ENCODE measurements around the gene C1orf159. TPM values are rescaled to one million over a fixed set of nuclear protein-coding genes. Genes with fewer than 3 reads are reported as not detected.
"Not testable (repeated sequence)": the region's sequence is repeated elsewhere in the genome, so short reads cannot be mapped to it uniquely, and the experiment has no call there.

The C1orf159 gene
- total RNA-seq, 1 donor: 14.5 TPM

DNA sequence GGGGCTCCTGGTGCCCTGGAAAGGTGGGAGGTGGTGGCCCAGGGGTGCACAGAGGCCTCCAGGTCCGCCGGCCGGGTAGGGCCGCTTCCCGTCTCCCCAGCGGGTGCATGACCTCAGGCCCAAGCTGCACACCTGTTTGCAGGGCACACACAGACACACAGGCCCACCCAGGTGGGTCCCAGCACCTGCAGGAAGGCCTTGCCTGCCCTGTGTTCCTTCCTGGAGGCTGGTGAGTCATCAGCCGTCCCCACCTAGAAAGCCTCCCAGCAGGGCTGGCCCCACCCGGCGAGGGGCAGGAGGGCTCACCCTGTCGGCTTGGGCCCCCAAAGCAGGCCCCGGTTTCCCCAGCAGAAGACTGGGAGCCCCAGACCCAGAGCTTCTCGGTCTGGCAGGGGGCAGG is 34.2 kb upstream of the C1orf159 start:
- DNase-seq (ENCODE audit: low read depth in 2 of 3, low spot score in 2 of 3): no peak

DNA sequence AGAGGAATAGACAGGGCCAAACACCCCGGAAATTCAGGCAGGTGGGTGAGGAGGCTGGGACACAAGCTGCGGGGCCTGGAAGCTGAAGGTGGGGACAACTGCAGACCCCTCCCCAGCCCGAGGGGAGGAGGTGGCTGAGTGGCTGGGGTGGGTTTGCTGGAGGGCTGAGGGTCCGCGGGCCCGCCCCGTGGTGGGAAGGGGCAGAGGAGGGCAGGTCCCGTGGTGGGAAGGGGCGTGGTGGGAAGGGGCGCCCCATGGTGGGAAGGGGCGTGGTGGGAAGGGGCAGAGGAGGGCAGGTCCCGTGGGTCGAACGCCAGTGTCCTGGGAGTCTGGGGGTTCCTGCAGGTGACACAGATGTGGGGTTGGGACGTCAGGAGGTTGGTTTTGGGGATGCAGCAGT is 33.5 kb upstream of the C1orf159 start:
- DNase-seq (ENCODE audit: low read depth in 2 of 3, low spot score in 2 of 3): no peak

DNA sequence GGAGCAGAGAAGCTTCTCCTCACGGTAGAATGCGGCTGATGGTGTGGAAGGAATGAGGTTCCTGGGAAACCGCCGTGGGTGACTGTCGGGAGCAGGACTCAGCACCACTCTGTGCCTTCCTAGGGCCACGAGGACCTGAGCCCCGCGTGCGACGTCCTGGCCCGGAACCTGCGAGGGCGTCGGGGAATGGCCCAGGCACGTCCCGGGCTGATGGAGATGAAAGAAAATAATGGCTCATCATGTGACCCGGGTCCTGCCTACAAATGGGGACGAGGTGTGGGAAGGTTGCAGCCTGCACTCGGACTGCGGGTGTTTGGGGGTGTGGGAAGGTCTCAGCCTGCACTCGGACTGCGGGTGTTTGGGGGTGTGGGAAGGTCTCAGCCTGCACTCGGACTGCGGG is 32.7 kb upstream of the C1orf159 start:
- DNase-seq (ENCODE audit: low read depth in 2 of 3, low spot score in 2 of 3): no peak

DNA sequence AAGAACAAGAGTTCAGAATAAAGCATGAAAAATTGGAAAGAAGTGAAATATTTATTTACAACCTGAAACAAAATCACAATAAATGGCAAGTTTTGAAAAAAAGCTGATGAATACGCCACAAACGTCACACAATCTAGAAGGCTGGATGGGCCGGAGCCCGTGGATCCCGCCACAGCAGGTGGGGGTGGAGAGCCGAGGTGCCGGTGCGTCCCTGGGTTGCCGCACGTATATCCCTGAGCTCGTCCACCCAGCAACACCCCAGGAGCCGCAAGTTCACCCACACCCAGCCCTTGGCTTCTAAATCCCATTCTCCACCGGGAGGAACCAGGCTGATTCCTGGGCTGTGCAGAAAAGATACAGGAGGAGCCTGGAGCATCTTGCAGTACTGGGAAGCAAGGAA is 32.2 kb upstream of the C1orf159 start:
- no peak for DNase-seq (ENCODE audit: low read depth in 2 of 3, low spot score in 2 of 3)

DNA sequence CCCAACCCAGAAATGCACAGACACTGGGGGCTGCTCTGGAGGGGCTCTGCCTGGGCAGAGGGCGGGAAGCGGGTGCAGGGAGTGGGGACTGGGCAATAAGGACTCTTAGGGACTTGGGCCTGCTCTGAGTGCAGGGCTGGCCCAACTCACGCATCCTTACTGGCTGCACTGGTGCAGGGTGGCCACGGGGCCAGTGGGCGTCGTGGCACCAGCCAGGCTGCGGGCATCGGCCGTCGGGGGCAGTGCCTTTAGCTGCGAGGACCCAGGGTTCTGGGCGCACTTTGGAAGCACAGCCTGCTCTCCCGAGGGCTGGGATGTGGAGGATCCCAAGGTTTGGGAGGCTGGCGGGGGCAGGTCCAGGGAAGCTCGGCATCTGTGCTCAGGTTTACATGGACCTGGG is 30.7 kb upstream of the C1orf159 start:
- no peak for DNase-seq (ENCODE audit: low read depth in 2 of 3, low spot score in 2 of 3)

DNA sequence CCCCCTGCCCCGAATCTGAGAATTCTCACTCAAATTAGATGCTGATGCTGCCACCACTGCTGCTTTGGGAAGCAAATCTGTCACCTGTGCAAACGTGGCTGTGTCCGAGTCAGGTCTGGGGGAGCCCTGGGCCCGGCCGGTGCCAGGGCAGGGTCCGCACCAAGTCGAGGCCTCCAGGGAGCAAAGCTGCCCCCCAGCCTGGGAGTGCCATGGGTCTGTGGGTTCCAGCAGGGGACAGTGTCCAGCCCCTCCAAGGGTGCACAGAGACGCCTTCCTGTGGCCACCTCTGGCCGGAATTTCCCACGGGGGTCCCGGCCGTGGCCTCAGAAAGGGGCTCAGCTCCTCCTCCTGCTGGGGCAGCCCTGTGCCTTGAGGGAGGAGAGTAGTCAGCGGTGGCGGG is 30.1 kb upstream of the C1orf159 start:
- no peak for DNase-seq (ENCODE audit: low read depth in 2 of 3, low spot score in 2 of 3)

DNA sequence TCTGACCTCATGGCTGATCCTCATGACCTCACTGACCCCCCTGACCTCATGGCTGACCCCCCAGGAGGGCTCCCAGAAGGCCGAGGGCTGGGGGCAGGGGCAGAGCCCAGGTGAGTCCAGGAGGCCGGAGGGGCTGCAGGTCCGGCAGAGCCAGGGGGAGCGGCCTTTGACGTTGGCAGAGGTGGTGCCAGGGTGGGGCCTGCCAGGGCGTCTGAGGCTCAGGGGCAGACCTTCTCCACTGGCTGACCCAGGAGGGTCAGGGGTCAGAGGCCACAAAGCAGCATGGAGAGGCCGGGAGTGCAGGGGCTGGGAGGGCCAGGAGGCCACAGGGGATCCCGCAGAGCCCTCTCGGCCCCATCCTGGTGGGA is 29.6 kb upstream of the C1orf159 start:
- DNase-seq (ENCODE audit: low read depth in 2 of 3, low spot score in 2 of 3): no peak

DNA sequence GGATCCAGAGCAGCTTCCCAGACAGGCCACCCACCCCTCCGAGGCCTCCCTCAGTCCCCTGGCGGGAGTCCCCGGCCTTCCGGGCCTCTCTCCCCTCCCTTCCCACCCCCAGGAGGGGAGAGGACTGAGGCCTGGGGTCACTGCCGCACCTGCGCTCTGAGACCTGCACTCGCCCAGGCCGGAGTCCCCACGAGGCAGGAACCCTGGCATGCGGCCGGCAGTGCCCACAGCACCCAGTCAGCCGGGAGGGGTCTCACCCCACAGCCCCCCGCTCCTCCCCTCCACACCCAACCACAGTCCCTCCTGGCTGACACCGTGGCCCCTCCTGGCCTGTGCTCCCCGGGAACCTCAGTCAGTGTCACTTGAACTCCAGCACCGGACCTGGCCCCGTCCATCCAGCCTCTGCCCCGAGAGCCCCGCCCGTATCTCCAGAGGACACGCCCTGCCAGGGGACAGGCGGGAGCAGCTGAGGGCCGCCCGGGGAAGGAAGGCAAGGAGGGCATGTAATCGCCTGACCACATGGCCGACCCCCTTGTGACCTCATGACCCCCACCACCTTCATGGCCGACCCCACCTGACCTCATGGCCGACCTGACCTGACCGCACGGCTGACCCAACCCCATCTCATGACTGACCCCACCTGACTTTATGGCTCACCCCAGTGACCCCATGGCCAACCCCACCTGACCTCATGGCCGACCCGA is 29.1 kb upstream of the C1orf159 start:
- DNase-seq (ENCODE audit: low read depth in 2 of 3, low spot score in 2 of 3): no peak

DNA sequence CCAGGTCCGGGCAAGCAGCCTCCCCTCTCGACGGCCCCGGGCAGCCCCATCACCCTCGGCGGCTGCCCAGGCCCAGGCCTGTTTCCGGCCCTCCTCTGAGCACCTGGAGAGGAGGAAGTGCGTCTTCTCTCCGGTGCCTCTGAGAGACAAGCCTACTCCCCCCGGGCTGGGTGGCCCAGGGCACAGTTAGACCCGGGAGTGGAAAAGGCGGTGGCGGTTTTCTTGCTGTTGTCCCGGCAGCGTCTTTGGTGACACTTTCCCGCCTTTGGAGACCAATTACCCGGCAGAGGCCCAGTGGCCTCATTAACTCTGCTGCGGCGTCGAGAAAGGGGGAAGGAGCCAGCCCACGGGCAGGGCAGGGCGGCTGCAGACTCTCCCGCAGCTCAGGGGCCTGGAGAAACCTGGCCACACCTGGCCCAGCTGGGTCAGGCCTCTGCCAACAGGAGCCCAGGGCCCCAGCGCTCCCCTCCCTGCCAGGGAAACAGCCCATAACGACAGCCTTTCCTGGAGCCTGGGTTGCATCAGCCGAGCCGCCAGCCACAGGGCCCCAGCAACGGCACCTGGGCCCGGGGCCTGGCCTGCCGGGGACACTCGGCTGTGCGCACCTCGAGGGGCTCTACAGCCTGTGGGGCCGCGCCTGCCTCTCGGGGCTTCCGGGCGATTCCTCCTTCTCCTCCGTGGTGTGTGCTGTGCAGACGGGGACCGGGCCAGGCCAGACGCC is 28.4 kb upstream of the C1orf159 start:
- peak; percentile 46 to 95 (median 87) for DNase-seq (ENCODE audit: low read depth in 2 of 3, low spot score in 2 of 3)

DNA sequence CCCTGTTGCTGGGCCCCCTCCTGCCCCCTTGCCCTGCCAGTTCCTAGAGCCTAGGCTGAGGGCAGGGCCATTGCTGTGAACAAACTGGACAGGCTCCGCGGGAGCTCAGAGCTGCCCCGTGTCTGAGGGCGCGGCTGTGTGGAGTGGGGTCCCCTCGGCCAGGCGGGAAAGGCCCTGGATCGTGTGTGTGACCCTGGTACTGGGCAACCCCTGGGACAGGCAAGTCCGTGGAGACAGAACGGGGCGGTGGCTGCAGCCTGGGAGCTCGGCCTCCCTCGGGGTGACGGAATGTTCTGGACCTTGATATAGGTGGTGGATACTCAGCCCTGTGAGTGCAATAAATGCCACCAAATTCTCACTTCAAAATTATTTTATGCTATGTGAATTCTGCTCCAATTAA is 27.7 kb upstream of the C1orf159 start:
- no peak for DNase-seq (ENCODE audit: low read depth in 2 of 3, low spot score in 2 of 3)

DNA sequence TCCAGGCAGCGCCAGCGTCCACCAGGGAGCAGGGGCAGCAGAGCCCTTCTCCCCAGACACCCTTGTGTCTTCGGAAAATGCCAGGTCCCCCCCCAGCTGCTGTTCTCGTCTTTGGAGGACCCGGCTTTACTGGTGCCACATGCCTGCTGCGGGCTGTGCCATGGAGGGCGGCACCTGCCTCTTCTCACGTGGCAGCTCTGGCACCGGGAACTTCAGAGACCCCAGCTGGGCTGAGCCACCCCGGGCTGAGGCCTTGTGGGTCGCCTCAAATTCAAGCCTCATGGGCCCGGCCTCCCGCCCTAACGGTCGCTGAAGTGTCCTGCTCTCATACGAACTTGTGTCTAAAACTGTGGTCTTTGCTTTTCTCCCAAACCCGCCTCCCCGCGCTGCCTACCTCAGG is 27.0 kb upstream of the C1orf159 start:
- DNase-seq (ENCODE audit: low read depth in 2 of 3, low spot score in 2 of 3): no peak

DNA sequence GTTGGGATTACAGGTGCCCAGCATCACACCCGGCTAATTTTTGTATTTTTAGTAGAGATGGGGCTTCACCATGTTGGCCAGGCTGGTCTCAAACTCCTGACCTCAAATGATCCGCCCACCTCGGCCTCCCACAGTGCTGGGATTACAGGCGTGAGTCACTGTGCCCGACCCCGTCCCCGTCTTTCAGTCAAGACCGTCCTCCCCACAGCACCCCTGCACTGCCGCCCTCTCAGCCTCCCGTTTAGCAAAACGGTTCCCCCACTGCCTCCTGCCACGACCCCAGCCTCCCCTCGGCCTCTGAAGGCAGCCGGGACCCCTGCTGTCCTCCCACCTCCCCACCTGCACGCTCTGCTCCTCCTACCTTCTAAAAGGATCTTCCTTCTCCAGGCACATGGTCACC is 26.5 kb upstream of the C1orf159 start:
- not testable (repeated sequence) for DNase-seq (ENCODE audit: low read depth in 2 of 3, low spot score in 2 of 3)

DNA sequence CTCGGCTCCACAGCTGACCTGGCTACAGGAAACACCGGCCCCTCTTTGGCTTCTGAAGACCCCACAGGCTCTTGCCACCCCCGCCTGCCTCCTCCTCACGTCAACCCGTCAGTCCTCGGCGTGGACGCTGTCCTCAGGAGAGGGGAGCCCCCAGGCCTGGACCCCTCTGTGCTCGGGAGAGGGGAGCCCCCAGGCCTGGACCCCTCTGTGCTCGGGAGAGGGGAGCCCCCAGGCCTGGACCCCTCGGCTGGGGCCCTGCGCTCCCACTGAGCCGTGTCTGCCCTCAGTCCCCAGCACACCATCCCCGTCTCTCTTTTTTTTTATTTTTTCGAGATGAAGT is 26.0 kb upstream of the C1orf159 start:
- DNase-seq (ENCODE audit: low read depth in 2 of 3, low spot score in 2 of 3): no peak

DNA sequence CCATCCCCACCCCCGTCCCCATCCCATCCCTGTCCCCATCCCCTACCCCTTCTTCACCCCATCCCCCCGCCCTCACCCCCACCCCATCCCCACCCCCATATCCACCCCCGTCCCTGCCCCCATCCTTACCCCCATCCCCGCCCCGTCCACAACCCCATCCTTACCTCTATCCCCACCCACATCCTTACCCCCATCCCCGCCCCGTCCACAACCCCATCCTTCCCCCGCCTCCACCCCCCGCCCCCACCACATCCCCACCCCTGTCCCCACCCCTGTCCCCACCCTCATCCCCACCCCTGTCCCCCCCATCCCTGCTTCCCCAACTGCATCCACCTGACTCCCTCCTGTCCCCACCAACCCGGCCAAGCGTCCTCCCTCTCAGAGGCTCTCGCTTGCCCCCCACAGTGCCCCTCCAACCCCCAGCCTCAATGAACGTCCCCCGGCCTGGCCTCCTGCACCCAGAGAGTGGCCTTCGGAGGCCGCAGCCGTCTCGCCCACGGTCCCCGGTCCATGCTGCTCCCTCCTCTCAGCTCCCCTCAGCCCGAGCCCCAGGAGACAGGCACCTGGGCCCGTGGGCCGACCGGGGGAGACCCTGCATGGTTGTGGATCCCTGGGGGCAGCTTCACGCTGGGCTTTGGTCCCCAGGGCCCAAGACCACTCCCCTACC is 25.5 kb upstream of the C1orf159 start:
- DNase-seq (ENCODE audit: low read depth in 2 of 3, low spot score in 2 of 3): no peak

DNA sequence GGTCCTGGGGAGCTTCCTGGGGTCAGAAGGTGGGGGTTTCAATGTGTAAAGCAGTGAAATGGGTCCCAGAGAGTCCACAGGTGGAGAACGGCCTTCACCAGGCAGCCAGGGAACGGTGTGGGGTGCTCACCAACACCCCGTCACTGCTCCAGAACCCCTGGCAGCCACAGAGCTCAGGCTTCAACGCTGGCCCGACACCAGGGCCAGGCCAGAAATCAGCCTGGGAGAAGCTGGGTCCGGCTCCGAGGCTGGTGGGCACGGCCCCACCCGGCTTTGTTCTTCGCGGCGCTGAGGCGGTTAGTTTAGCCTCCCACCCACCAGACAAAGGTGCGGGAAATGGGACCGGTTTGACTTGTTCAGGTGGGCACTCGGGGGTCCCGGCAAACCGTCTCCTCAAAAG is 24.8 kb upstream of the C1orf159 start:
- DNase-seq (ENCODE audit: low read depth in 2 of 3, low spot score in 2 of 3): no peak

DNA sequence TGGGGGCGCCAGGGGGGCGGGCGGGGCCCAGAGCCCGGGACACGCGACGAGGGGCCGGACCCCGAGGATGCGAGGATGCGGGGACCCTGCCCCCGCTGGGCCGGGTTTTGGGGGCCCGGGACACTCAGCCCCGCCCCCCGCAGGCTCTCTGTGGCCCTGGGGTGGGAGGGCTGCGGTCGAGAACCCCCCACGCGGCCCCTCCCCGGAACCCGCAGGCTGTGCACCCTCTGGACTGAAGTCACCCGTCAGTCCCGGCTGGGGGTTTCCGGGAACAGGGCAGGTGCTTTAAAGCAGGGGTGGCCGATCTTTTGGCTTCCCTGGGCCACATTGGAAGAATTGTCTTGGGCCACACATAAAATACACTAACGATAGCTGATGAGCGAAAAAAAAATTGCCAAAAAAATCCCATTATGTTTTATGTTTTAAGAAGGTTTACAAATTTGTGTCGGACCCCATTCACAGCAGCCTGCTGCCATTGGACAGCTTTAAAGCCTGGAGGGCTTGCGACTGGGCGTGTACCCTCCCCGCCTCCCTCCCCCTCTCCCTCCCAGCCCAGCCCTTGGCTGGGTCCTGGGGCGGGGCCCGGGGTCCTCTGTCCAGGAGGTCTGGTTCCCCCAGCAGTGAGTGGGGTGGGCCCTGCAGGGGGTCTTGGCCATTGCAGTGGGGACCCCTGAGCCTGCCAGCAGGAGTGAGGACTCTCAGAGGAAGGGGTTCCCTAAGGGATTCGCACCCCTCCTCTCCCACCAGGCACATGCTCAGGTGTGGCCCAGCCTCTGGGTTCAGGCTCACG is 21.6 kb upstream of the C1orf159 start:
- peak in 2 of 3 donors; percentile 78 to 80 for DNase-seq (ENCODE audit: low read depth in 2 of 3, low spot score in 2 of 3)

DNA sequence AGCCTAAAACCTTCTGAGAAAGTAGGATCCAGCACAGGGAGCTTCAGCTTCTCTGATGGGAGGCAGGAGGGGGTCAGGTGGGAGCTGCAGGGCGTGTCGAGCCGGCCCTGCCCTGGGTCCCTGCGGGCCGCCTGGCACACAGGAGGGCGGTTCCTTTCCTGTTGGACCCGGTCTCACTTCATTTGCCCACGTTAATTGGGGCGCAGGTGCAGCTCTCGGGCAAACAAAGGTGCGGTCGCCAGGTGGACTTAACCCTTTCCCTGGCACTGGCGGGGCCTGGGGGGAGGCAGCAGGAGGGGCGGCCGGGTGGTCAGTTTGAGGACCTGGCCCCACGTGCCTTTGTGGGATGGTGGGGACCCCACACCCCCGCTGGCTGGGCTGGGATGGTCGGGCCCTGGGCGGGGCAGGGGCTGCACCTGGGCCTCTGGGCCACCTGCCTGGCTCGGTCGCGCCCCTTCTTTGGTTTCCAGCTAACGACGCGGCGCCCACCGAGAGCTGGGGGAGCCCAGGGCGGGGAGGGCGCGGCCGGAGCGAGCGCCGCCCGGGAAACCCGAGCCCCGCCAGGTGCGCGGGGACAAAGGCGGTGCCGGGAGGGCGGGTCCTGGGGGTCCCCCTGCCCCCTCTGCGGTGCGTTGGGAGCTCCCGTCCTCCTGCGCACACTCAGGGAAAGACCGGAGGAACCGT is 20.8 kb upstream of the C1orf159 start:
- DNase-seq (ENCODE audit: low read depth in 2 of 3, low spot score in 2 of 3): peak in 1 of 3 donors; percentile 27

DNA sequence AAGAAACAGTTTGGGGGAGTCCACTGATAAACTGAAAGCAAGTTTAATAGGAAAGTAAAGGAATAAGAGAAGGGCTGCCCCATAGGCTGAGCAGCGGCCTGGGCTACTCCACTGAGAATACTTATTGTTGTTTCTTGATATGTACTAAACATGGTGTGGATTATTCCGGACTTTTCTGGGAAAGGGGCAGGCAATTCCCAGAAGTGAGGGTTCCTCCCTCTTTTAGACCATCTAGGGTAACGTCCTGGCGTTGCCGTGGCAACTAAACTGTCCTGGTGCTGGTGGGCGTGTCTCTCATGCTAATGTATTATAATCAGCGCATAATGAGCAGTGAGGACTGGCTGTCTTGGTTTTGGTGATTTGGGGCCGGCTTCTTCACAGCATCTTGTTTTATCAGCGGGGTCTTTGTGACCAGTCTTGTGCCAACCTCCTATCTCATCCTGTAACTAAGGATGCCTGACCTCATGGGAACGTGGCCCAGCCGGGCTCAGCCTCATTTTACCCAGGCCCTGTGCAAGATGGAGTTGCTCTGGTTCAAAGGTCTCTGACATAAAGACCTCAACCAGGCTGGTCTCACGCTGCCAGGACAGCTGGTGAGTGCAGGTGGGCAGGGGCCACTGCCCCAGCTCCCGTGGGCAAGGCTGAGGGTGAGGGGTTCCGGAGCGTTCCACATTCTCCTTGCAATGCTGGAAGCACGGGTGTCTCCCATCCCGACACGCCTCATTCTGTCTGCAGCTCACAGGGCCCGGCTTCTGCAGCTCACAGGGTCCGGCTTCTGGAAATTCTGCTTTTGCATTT is 19.6 kb upstream of the C1orf159 start:
- no peak for DNase-seq (ENCODE audit: low read depth in 2 of 3, low spot score in 2 of 3)

DNA sequence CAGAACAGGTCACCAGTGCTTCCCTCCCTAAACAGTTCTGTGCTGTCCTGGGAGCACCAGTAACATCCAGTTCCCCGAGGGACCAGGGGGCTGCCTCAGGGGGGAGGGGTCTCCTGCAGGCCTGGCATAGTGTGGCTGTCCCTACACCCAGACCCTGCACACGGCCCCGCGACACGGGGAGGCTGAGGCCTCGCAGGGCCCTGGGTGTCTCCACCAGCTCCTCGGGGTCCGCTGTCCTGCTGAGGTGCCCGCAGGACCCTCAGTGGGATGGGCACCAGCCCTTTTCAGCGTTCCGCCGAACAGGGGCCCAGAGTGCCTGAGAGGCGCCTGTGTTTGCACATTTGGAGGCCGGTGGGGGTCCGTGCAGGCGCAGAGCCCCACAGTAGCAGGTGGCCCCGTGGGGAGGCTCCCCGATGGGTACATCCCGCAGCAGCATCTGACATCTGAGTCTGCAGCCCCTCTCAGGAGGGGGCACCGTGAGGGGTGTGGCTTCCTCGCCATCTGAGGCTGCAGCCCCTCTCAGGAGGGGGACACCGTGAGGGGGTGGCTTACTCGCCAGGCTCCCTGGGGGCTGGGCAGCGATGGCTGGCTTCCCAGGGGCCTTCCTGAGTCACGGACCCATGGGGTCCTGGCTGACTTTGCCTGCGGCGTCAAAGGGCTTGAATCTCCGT is 18.5 kb upstream of the C1orf159 start:
- no peak for DNase-seq (ENCODE audit: low read depth in 2 of 3, low spot score in 2 of 3)

Data from hematopoietic multipotent progenitor cell (in vitro differentiated cells).